ENCODE data around the gene GSTP1. TPM values are rescaled to one million over a fixed set of nuclear protein-coding genes. Genes with fewer than 3 reads are reported as not detected.

The GSTP1 gene
- total RNA-seq (2021; ENCODE audit: unreplicated experiment) = 893 TPM
- polyA plus RNA-seq (2012) = 1,051 and 1,266 TPM in 2 replicates
- Bru-seq, nascent RNA = percentile 94 among the genes with signal in this experiment
- percentile 96 among the genes with signal in this experiment for BruChase-seq, experiment 1, labeled RNA remaining after a 6-hour chase
- BruChase-seq, experiment 2, labeled RNA remaining after a 2-hour chase = percentile 96 among the genes with signal in this experiment
- long read RNA-seq, transcript GSTP1-202 (7 exons, 961 nt) = major isoform, 427 of 572 reads
- long read RNA-seq, partial matches to known transcripts = 108 of 572 reads
- long read RNA-seq, other reads (novel, unspliced or antisense) = 33 of 572 reads

DNA sequence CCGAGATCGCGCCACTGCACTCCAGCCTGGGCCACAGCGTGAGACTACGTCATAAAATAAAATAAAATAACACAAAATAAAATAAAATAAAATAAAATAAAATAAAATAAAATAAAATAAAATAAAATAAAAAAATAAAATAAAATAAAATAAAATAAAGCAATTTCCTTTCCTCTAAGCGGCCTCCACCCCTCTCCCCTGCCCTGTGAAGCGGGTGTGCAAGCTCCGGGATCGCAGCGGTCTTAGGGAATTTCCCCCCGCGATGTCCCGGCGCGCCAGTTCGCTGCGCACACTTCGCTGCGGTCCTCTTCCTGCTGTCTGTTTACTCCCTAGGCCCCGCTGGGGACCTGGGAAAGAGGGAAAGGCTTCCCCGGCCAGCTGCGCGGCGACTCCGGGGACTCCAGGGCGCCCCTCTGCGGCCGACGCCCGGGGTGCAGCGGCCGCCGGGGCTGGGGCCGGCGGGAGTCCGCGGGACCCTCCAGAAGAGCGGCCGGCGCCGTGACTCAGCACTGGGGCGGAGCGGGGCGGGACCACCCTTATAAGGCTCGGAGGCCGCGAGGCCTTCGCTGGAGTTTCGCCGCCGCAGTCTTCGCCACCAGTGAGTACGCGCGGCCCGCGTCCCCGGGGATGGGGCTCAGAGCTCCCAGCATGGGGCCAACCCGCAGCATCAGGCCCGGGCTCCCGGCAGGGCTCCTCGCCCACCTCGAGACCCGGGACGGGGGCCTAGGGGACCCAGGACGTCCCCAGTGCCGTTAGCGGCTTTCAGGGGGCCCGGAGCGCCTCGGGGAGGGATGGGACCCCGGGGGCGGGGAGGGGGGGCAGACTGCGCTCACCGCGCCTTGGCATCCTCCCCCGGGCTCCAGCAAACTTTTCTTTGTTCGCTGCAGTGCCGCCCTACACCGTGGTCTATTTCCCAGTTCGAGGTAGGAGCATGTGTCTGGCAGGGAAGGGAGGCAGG lies at the start of gene GSTP1:
TSS of gene GSTP1 (plus strand) at position 566 of the 958 bp plus-strand sequence. CDS start at position 598, 32 bp downstream.
- intact Hi-C loops (cut with micrococcal nuclease) = no loop called here
- Histone ChIP-seq H3K9me2 (ENCODE audit: insufficient read depth) (no peaks in the 10 kb centered on the region), H3K4me3 (replicated peaks in 1 of 2; ENCODE audit: low read depth in 1 of 2, low read length in 2 of 2) (peak within 1 kb of the TSS; percentile 66 to 90), H3K4me2 (ENCODE audit: low read length) (peak within 1 kb of the TSS; percentile 98), H3K27ac (ENCODE audit: low read depth, low read length) (peak within 1 kb of the TSS; percentile 80), H3K36me3 (ENCODE audit: control insufficient read depth in 1 of 2, insufficient read depth in 2 of 2, low read length in 2 of 2) (peaks cover 7 to 19% of the 10 kb centered on the region in 2 experiments; a peak in 3 of 4 replicates), H4K20me1 (ENCODE audit: insufficient read depth) (peaks cover 2% of the 10 kb centered on the region; the same call in 1 of the 2 replicates), H3K4me1 (ENCODE audit: control insufficient read depth in 1 of 2, insufficient read depth in 2 of 2, low read length in 2 of 2) (peaks cover 41 to 53% of the 10 kb centered on the region in 2 experiments), H3K79me2 (ENCODE audit: insufficient read depth, low read length) (peaks cover 33% of the 10 kb centered on the region), H3K9me3 (ENCODE audit: control insufficient read depth in 1 of 2, insufficient read depth in 1 of 2, low read depth in 1 of 2, low read length in 2 of 2) (no peaks in the 10 kb centered on the region), H3K27me3 (ENCODE audit: insufficient read depth, low read length) (no peaks in the 10 kb centered on the region), H3K9ac (ENCODE audit: low read length) (peak within 1 kb of the TSS; percentile 98), H2AFZ (ENCODE audit: low read depth, low read length, poor library complexity, severe bottlenecking) (no peak within 1 kb of the TSS)
- ChIA-PET CTCF (interaction anchor here (1.0 to 3.2 kb wide), 6 partner anchors 9 to 237 kb away, joined by 3 to 24 read pairs (median 4); partner anchors contain the start of gene NUDT8), RAD21 (ENCODE audit: low non-redundant PET in 1 of 2, low total read pairs in 2 of 2, uncharacterized antibody in 2 of 2, unreplicated experiment in 2 of 2) (interaction anchor here in 1 of 2 experiments (0.7 kb wide), 1 partner anchor 79 kb away, joined by 4 read pairs; no protein-coding TSS in a partner anchor), POLR2A (interaction anchor here (0.7 to 1.6 kb wide), 6 partner anchors 8 to 253 kb away, joined by 3 to 8 read pairs (median 4); partner anchors contain the start of gene RPS6KB2)
- ATAC-seq (peak; percentile 88), DNase-seq (ENCODE audit: low read depth, low spot score) (peak; percentile 61)
- no TSS peak for BruUV-seq (replicated peaks)
- TF ChIP-seq CEBPB (IDR thresholded peaks at IDR 0.05; ENCODE audit: low read depth) = no peak
- TF ChIP-seq JUND (IDR thresholded peaks at IDR 0.05) = no peak
- TF ChIP-seq POLR2A (IDR thresholded peaks at IDR 0.05; ENCODE audit: borderline replicate concordance, extremely low read depth, insufficient read depth, insufficient read length) = peak; percentile 97
- peak; percentile 53 for TF ChIP-seq FOSL1 (IDR thresholded peaks at IDR 0.05; ENCODE audit: low read depth)
- TF ChIP-seq CBX3 (IDR thresholded peaks at IDR 0.05; ENCODE audit: low read depth) = no peak
- no peak for TF ChIP-seq ZNF274 (IDR thresholded peaks at IDR 0.05; ENCODE audit: low read depth, low read length)
- TF ChIP-seq, protein P1, sequence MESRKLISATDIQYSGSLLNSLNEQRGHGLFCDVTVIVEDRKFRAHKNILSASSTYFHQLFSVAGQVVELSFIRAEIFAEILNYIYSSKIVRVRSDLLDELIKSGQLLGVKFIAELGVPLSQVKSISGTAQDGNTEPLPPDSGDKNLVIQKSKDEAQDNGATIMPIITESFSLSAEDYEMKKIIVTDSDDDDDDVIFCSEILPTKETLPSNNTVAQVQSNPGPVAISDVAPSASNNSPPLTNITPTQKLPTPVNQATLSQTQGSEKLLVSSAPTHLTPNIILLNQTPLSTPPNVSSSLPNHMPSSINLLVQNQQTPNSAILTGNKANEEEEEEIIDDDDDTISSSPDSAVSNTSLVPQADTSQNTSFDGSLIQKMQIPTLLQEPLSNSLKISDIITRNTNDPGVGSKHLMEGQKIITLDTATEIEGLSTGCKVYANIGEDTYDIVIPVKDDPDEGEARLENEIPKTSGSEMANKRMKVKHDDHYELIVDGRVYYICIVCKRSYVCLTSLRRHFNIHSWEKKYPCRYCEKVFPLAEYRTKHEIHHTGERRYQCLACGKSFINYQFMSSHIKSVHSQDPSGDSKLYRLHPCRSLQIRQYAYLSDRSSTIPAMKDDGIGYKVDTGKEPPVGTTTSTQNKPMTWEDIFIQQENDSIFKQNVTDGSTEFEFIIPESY (IDR thresholded peaks at IDR 0.05; ENCODE audit: extremely low read depth, insufficient replicate concordance, low read length) = peak; percentile 46
- TF ChIP-seq YY1 (IDR thresholded peaks at IDR 0.05; ENCODE audit: extremely low read depth, insufficient replicate concordance, low read depth, low read length) = no peak
- TF ChIP-seq SIN3A (IDR thresholded peaks at IDR 0.05; ENCODE audit: low read depth) = peak; percentile 88
- TF ChIP-seq, protein P2, sequence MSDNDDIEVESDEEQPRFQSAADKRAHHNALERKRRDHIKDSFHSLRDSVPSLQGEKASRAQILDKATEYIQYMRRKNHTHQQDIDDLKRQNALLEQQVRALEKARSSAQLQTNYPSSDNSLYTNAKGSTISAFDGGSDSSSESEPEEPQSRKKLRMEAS (IDR thresholded peaks at IDR 0.05) = no peak
- TF ChIP-seq RAD21 (IDR thresholded peaks at IDR 0.05; ENCODE audit: low read depth) = peak; percentile 32; the same call in 1 of the 2 replicates
- peak; percentile 99 for TF ChIP-seq POLR2AphosphoS5 (IDR thresholded peaks at IDR 0.05; ENCODE audit: low read depth, low read length)
- TF ChIP-seq, protein P3, sequence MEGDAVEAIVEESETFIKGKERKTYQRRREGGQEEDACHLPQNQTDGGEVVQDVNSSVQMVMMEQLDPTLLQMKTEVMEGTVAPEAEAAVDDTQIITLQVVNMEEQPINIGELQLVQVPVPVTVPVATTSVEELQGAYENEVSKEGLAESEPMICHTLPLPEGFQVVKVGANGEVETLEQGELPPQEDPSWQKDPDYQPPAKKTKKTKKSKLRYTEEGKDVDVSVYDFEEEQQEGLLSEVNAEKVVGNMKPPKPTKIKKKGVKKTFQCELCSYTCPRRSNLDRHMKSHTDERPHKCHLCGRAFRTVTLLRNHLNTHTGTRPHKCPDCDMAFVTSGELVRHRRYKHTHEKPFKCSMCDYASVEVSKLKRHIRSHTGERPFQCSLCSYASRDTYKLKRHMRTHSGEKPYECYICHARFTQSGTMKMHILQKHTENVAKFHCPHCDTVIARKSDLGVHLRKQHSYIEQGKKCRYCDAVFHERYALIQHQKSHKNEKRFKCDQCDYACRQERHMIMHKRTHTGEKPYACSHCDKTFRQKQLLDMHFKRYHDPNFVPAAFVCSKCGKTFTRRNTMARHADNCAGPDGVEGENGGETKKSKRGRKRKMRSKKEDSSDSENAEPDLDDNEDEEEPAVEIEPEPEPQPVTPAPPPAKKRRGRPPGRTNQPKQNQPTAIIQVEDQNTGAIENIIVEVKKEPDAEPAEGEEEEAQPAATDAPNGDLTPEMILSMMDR (IDR thresholded peaks at IDR 0.05 in 2 of 3, conservative IDR thresholded peaks at IDR 0.05 in 1 of 3; ENCODE audit: borderline replicate concordance in 1 of 3, insufficient read depth in 1 of 3, low read depth in 2 of 3, low read length in 2 of 3) = peak; percentile 46 to 65 (median 55)
- peak; percentile 95 for TF ChIP-seq SRF (IDR thresholded peaks at IDR 0.05; ENCODE audit: low read depth)
- 0 out of 2 replicates have a peak, but pooled peaks have one; percentile 35 for TF ChIP-seq SP1 (IDR thresholded peaks at IDR 0.05; ENCODE audit: low read depth)
- TF ChIP-seq ZFX (IDR thresholded peaks at IDR 0.05) = peak; percentile 99
- no peak for TF ChIP-seq EGR1 (IDR thresholded peaks at IDR 0.05; ENCODE audit: low read depth)
- TF ChIP-seq ELF1 (IDR thresholded peaks at IDR 0.05; ENCODE audit: borderline replicate concordance, low read depth) = no peak
- no peak for TF ChIP-seq EZH2 (IDR thresholded peaks at IDR 0.05)
- TF ChIP-seq TCF7L2 (IDR thresholded peaks at IDR 0.05; ENCODE audit: borderline replicate concordance, extremely low read depth, insufficient read depth, insufficient read length) = peak; percentile 17

Data from HCT116 (cell line).